Heart left ventricle (tissue), 13 donors: Measurements from ENCODE around the gene WDR37.

Experiments
- POLR2A ChIP-seq, 2 donors: fragments of 450-650 bp; IDR thresholded peaks; one replicate each; pipeline ENCODE4 v1.6.1; 2017; ENCODE audit warnings: antibody characterized with exemption in 2 of 2, mild to moderate bottlenecking in 2 of 2, moderate library complexity in 2 of 2
- TF ChIP-seq, protein P1 (sequence below), 12 donors: fragments of 200-600 bp; sonication (generic) in 4 of 12; IDR thresholded peaks; one replicate each; pipeline versions ENCODE4 v1.5.0 to v1.8.0; 2018 to 2022; ENCODE audit warnings: antibody characterized with exemption in 12 of 12, mild to moderate bottlenecking in 5 of 12
- donor health status: ischemic (EF 13 %, LVEDD 7.1; RV severe dilation, severe dysfunction).
- donor health status: DM: no; HTN: yes; CAD: no.
- donor health status: DM: no; HTN: no; CAD: no.
- donor health status: ischemic (EF 25% LVEDD 6.9; RV normal size, moderate dysfunction).
- donor health status: ischemic (EF 25% LVEDD 5.7; RV mildly dilated, moderate dysfunction).
- donor health status: ischemic (EF 35%, LVEDD 5.7; RV mildly dilated, moderate dysfunction).
- donor health status: nonischemic (EF 11% LVEDD 7.7; RV severe dilation, severe dysfunction).
- donor health status: DM: yes; HTN: yes; CAD: no.
- donor health status: PGD.
- donor health status: ischemic (EF 29% LVEDD 5.4; RV normal size, mild dysfunction).
- donor health status: nonischemic (EF 23%, LVEDD 6.1; RV moderate dilation, normal function).

GRCh38 chr10:1137499-1138163 is 81.4 kb downstream of the WDR37 start:
- TF ChIP-seq, protein P1, sequence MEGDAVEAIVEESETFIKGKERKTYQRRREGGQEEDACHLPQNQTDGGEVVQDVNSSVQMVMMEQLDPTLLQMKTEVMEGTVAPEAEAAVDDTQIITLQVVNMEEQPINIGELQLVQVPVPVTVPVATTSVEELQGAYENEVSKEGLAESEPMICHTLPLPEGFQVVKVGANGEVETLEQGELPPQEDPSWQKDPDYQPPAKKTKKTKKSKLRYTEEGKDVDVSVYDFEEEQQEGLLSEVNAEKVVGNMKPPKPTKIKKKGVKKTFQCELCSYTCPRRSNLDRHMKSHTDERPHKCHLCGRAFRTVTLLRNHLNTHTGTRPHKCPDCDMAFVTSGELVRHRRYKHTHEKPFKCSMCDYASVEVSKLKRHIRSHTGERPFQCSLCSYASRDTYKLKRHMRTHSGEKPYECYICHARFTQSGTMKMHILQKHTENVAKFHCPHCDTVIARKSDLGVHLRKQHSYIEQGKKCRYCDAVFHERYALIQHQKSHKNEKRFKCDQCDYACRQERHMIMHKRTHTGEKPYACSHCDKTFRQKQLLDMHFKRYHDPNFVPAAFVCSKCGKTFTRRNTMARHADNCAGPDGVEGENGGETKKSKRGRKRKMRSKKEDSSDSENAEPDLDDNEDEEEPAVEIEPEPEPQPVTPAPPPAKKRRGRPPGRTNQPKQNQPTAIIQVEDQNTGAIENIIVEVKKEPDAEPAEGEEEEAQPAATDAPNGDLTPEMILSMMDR (IDR thresholded peaks at IDR 0.05): no peak
- TF ChIP-seq POLR2A (IDR thresholded peaks at IDR 0.05): no peak
